ENCODE results near the gene NUDT19. TPM values are rescaled to one million over a fixed set of nuclear protein-coding genes. Genes with fewer than 3 reads are reported as not detected.
"Not testable (repeated sequence)": the region's sequence is repeated elsewhere in the genome, so short reads cannot be mapped to it uniquely, and the experiment has no call there.

Gene NUDT19
- total and polyA plus RNA-seq, 12 donors: 9.1 to 27.7 (median 19.8) TPM

DNA sequence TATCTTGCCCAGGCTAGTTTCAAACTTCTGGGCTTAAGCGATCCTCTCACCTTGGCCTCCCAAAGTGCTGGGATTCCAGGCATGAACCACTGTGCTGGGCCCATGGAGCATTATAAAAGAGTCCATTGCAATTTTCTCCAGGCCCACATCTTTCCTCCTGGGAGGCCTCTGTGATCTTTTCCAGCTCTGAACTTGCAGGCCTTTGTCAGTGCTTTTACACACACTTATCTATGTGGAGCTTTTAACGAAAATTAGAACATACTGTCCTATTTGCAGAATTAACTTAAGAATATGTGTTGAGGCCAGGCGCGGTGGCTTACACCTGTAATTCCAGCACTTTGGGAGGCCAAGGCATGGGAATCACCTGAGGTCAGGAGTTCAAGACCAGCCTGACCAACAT is 51.8 kb downstream of the NUDT19 start:
- Histone ChIP-seq H3K27me3 (peaks cover 0 to 20% (median 11%) of the 10 kb centered on the region in 7 donors), H3K4me3 (no peak overlapping the region), H3K9me3 (no peaks in the 10 kb centered on the region), H3K36me3 (no peaks in the 10 kb centered on the region), H3K27ac (no peak overlapping the region), H3K4me1 (no peaks in the 10 kb centered on the region)
- TF ChIP-seq, protein P1, sequence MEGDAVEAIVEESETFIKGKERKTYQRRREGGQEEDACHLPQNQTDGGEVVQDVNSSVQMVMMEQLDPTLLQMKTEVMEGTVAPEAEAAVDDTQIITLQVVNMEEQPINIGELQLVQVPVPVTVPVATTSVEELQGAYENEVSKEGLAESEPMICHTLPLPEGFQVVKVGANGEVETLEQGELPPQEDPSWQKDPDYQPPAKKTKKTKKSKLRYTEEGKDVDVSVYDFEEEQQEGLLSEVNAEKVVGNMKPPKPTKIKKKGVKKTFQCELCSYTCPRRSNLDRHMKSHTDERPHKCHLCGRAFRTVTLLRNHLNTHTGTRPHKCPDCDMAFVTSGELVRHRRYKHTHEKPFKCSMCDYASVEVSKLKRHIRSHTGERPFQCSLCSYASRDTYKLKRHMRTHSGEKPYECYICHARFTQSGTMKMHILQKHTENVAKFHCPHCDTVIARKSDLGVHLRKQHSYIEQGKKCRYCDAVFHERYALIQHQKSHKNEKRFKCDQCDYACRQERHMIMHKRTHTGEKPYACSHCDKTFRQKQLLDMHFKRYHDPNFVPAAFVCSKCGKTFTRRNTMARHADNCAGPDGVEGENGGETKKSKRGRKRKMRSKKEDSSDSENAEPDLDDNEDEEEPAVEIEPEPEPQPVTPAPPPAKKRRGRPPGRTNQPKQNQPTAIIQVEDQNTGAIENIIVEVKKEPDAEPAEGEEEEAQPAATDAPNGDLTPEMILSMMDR (IDR thresholded peaks at IDR 0.05): no peak
- WGBS, 2 donors: 95% methylated on average over 4 of the region's 4 CpGs
- DNase-seq (no peak), ATAC-seq (no peak)
- intact Hi-C loops (cut with DNase I): no loop called here

DNA sequence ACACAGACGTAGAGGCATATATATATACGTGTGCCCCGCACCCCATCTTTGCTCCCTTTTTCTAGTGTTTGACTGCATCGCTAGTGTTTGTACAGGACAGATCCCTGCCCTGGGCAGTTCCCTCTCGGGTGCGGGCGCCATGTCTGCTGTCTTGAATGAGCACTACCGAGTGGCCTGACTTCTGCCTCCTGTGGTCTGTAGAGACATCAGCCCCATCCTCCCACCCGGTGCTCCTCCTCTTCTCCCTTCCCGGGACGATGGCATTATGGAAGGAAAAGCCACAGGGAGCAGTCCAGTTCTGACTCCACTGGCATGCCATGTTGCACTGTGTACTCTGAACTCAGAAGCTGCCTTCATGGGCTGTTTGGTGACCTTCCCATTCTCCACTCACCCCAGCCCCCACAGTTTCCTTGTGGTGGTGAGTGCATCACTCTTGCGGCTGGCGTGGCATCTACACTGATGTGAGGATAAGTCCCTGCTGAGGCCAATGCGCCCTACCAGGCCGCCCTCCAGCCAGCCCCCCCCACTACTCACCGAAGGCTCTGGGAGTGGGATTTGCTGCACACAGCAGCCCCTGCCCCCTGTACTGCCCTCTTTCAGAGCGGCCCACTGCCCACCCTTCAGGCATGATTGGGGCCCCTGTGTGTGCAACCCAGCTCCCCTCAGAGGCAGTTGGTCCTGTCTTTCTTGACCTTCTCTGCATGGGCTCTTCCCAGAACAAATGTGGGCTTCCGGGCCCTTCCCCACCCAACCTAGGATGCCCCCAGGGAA is 53.1 kb downstream of the NUDT19 start:
- H3K9me3 ChIP-seq: no peaks in the 10 kb centered on the region
- no peak overlapping the region for H3K27ac ChIP-seq
- no peak overlapping the region for H3K4me3 ChIP-seq
- DNase-seq (no peak), ATAC-seq (no peak)
- TF ChIP-seq, protein P1 (IDR thresholded peaks at IDR 0.05): no peak
- WGBS, 2 donors: 84 to 88% methylated on average over 18 of the region's 18 CpGs
- no peaks in the 10 kb centered on the region for H3K4me1 ChIP-seq
- H3K27me3 ChIP-seq: peaks cover 0 to 29% (median 22%) of the 10 kb centered on the region in 7 donors
- intact Hi-C loops (cut with DNase I): no loop called here
- H3K36me3 ChIP-seq: no peaks in the 10 kb centered on the region

DNA sequence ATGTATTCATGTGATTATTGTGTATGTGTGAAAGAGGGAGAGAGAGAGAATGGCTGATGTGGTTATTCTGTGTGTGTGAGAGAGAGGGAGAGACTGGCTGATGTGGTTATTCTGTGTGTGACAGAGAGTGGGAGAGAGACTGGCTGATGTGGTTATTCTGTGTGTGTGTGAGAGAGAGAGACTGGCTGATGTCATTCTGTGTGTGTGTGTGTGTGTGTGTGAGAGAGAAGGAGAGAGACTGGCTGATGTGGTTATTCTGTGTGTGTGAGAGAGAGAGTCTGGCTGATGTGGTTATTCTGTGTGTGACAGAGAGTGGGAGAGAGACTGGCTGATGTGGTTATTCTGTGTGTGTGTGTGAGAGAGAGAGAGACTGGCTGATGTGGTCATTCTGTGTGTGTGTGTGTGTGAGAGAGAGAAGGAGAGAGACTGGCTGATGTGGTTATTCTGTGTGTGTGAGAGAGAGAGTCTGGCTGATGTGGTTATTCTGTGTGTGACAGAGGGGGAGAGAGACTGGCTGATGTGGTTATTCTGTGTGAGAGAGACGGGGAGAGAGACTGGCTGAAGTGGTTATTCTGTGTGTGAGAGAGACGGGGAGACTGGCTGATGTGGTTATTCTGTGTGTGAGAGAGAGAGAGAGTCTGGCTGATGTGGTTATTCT is 54.1 kb downstream of the NUDT19 start:
- H3K36me3 ChIP-seq; ATAC-seq; H3K4me1 ChIP-seq; H3K27ac ChIP-seq; intact Hi-C loops (cut with DNase I); H3K4me3 ChIP-seq; H3K9me3 ChIP-seq; DNase-seq: not testable (repeated sequence)
- peaks cover 0 to 36% (median 32%) of the 10 kb centered on the region in 7 donors for H3K27me3 ChIP-seq
- WGBS, 2 donors: 34 to 42% methylated on average over 2 of the region's 2 CpGs

DNA sequence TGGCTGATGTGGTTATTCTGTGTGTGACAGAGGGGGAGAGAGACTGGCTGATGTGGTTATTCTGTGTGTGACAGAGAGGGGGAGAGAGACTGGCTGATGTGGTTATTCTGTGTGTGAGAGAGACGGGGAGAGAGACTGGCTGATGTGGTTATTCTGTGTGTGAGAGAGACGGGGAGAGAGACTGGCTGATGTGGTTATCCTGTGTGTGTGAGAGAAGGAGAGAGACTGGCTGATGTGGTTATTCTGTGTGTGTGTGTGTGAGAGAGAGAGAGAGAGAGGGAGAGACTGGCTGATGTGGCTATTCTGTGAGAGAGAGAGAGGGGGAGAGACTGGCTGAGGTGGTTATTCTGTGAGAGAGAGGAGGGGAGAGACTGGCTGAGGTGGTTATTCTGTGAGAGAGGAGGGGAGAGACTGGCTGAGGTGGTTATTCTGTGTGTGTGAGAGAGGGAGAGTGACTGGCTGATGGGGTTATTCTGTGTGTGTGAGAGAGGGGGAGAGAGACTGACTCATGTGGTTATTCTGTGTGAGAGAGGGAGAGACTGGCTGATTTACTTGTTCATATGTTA is 55.1 kb downstream of the NUDT19 start:
- WGBS, 2 donors: 22 to 29% methylated on average over 2 of the region's 2 CpGs
- H3K4me3 ChIP-seq; H3K27ac ChIP-seq; DNase-seq; intact Hi-C loops (cut with DNase I); ATAC-seq; H3K4me1 ChIP-seq; H3K36me3 ChIP-seq; H3K9me3 ChIP-seq: not testable (repeated sequence)
- H3K27me3 ChIP-seq: peaks cover 0 to 38% (median 29%) of the 10 kb centered on the region in 7 donors

DNA sequence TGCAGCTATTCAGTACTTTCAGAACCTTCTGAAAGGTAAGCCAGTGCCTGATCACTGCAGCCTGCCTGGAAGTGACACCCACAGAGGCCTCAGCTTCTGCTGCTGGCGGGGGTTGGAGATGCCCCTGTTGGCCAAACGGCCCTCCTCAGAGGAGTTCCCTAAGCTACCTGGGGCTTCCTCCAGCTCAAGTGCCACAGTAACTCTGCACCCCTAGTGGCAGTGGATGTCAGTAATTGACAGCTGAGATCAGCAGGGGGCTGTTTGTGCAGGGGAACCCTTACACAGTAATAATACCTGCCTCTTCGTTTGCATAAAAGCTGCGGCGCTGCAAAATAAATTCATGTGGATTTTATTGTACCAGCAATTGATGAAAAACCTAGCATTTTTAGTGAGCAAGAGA is 56.9 kb downstream of the NUDT19 start:
- TF ChIP-seq, protein P1 (IDR thresholded peaks at IDR 0.05): no peak
- H3K27me3 ChIP-seq: peaks cover 0 to 53% (median 33%) of the 10 kb centered on the region in 7 donors
- ATAC-seq: no peak
- H3K4me1 ChIP-seq: no peaks in the 10 kb centered on the region
- no peak overlapping the region for H3K27ac ChIP-seq
- H3K36me3 ChIP-seq: no peaks in the 10 kb centered on the region
- intact Hi-C loops (cut with DNase I): no loop called here
- H3K4me3 ChIP-seq: no peak overlapping the region
- DNase-seq: no peak
- no peaks in the 10 kb centered on the region for H3K9me3 ChIP-seq
- WGBS, 2 donors: 64 to 68% methylated on average over 5 of the region's 5 CpGs

Measured in heart right ventricle (tissue), 16 donors.